ENCODE results near the gene FOXJ3.

GRCh38 chr1:42258218-42258617 lies 76.8 kb downstream of the FOXJ3 start:
- no peak for TF ChIP-seq POLR2AphosphoS5 (IDR thresholded peaks at IDR 0.05; ENCODE audit: low read depth, low read length)
- TF ChIP-seq, protein P1, sequence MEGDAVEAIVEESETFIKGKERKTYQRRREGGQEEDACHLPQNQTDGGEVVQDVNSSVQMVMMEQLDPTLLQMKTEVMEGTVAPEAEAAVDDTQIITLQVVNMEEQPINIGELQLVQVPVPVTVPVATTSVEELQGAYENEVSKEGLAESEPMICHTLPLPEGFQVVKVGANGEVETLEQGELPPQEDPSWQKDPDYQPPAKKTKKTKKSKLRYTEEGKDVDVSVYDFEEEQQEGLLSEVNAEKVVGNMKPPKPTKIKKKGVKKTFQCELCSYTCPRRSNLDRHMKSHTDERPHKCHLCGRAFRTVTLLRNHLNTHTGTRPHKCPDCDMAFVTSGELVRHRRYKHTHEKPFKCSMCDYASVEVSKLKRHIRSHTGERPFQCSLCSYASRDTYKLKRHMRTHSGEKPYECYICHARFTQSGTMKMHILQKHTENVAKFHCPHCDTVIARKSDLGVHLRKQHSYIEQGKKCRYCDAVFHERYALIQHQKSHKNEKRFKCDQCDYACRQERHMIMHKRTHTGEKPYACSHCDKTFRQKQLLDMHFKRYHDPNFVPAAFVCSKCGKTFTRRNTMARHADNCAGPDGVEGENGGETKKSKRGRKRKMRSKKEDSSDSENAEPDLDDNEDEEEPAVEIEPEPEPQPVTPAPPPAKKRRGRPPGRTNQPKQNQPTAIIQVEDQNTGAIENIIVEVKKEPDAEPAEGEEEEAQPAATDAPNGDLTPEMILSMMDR (IDR thresholded peaks at IDR 0.05; ENCODE audit: control extremely low read depth in 1 of 3, insufficient read depth in 1 of 3, low read depth in 1 of 3, low read length in 3 of 3) = no peak
- TF ChIP-seq GABPA (IDR thresholded peaks at IDR 0.05; ENCODE audit: borderline replicate concordance, insufficient read depth, low read length) = no peak
- TF ChIP-seq RBBP5 (IDR thresholded peaks at IDR 0.05; ENCODE audit: borderline replicate concordance, low read depth, low read length) = no peak
- no peak for TF ChIP-seq CHD2 (IDR thresholded peaks at IDR 0.05; ENCODE audit: low read length)
- TF ChIP-seq BCL11A (IDR thresholded peaks at IDR 0.05; ENCODE audit: low read depth in 2 of 2, low read length in 2 of 2) = no peak
- no peak for TF ChIP-seq TAF7 (optimal IDR thresholded peaks at IDR 0.05; ENCODE audit: borderline replicate concordance, low read depth, low read length)
- TF ChIP-seq JUN (IDR thresholded peaks at IDR 0.05; ENCODE audit: low read depth, low read length) = no peak
- no peak for TF ChIP-seq RXRA (IDR thresholded peaks at IDR 0.05; ENCODE audit: insufficient read depth, low read depth, low read length)
- TF ChIP-seq GTF2F1 (IDR thresholded peaks at IDR 0.05; ENCODE audit: borderline replicate concordance, low read depth, low read length) = no peak
- no peak for TF ChIP-seq POLR2A (IDR thresholded peaks at IDR 0.05; ENCODE audit: control extremely low read depth in 1 of 2, low read depth in 2 of 2, low read length in 2 of 2)
- TF ChIP-seq RAD21 (IDR thresholded peaks at IDR 0.05 in 1 of 2, conservative IDR thresholded peaks at IDR 0.05 in 1 of 2; ENCODE audit: low read depth in 2 of 2, low read length in 2 of 2) = no peak

Data from H1 (cell line).